GM19328 (cell line): ENCODE data around the gene RABIF.
"Not testable (repeated sequence)": the region's sequence is repeated elsewhere in the genome, so short reads cannot be mapped to it uniquely, and the experiment has no call there.

Experiments used
- ATAC-seq: cut with Tn5 transposase; IDR thresholded peaks from one replicate; pipeline ENCODE4 v1.9.1; 2021; ENCODE audit warnings: mild to moderate bottlenecking, moderate library complexity; ENCODE audit not compliant: unreplicated experiment

RABIF gene

GRCh38 chr1:202835548-202836072, 53.3 kb downstream of the RABIF start:
- no peak for ATAC-seq

DNA sequence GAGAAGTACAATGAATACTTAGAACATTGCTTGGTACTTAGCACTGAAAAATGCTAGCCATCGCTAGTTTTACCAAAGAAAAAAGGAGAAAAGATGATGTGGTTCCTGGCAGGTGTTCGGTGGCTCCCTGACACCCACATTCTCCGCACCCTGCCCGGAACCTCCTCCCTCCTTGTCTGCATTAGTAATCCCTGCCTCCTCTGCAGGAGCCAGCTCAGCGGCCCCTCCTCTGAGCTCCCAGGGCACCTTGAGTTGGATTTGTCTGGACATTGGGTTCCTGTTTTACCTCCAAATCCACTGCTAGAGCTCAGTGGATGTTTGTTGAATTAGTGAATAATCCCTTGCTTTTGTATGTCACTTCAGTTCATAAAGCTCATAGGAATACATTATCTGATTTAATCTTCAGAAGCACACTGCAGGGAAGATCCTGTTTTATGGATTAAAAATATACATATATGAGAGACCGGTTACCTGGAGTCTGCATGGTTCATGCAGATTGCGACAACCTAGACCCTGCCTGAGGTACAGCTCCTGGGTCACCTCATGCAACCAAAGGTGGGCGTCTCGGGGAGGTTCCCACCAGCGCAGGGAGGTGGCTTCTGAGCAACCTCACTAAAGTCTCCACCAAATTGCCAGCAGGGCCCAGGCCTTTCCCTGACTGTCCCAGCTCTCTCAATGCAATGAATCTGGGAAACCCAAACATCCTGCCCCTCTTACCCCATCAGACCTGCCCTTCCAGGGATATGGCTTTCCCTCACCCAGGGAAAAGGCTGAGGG, 54.0 kb downstream of the RABIF start:
- no peak for ATAC-seq

DNA sequence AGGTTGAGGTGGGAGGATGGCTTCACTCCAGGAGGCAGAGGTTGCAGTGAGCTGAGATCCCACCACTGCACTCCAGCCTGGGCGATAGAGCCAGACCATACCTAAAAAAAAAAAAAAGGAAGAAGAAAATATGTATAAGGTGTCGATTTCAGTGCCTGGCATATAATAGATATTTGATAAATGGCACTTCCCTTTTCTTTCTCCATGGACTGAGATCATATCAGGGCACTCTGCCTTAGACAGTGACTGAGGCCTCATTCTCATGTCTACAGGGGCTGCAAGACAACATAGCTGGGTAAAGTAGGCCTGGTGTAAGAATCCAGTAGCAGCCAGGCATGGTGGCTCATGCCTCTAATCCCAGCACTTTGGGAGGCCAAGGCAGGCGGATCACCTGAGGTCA, 57.0 kb downstream of the RABIF start:
- ATAC-seq = no peak

- not testable (repeated sequence) for ATAC-seq
These were observed 59.7 kb downstream of the RABIF start for GRCh38 chr1:202829223-202829622.
